Suppressor macrophage (primary cell): Measurements from ENCODE around the gene CHD6.
"Not testable (repeated sequence)": the region's sequence is repeated elsewhere in the genome, so short reads cannot be mapped to it uniquely, and the experiment has no call there.

Experiments
- DNase-seq, 4 experiments: peaks; one replicate each; pipeline ENCODE4 v3.0.0-alpha.2; 2020 to 2022

The CHD6 gene

GRCh38 chr20:41538810-41539596, 79.2 kb downstream of the CHD6 start:
- no peak for DNase-seq

- DNase-seq: no peak
Observed at GRCh38 chr20:41537865-41538264, 80.3 kb downstream of the CHD6 start.

GRCh38 chr20:41535551-41535950, 82.6 kb downstream of the CHD6 start:
- not testable (repeated sequence) for DNase-seq

GRCh38 chr20:41534842-41535241, 83.3 kb downstream of the CHD6 start:
- no peak for DNase-seq

- DNase-seq: no peak
Observed at GRCh38 chr20:41534170-41534569, 84.0 kb downstream of the CHD6 start.

GRCh38 chr20:41533537-41534136, 84.5 kb downstream of the CHD6 start:
- no peak for DNase-seq

GRCh38 chr20:41532935-41533334, 85.2 kb downstream of the CHD6 start:
- DNase-seq: no peak

- DNase-seq: no peak
Observed at GRCh38 chr20:41531518-41532275, 86.5 kb downstream of the CHD6 start.

GRCh38 chr20:41530923-41531322, 87.3 kb downstream of the CHD6 start:
- no peak for DNase-seq

GRCh38 chr20:41526327-41526726, 91.8 kb downstream of the CHD6 start:
- DNase-seq: no peak

- peak; percentile 36 to 69 (median 56) for DNase-seq
Observed at GRCh38 chr20:41524980-41525613, 93.1 kb downstream of the CHD6 start.

- DNase-seq: no peak
Observed at GRCh38 chr20:41523857-41524256, 94.3 kb downstream of the CHD6 start.

DNA sequence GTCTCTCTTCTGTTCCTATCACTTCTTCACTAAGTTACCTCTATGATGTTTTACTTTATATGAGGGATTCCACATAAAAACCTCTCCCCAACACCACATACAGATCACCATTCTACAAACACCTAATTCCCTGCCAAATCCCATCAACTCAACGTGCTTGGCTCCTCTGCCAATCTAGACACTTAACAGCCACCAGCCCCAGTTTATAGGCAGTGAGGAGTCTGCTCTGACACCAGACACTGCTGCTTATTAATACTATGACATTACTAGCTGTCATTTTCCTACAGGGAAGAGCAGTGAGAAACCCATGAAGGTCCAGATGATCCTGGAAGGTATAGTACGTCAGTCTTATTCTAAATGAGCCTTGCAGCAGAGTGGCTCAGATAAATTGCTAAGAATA, 104.3 kb downstream of the CHD6 start:
- DNase-seq: no peak

DNA sequence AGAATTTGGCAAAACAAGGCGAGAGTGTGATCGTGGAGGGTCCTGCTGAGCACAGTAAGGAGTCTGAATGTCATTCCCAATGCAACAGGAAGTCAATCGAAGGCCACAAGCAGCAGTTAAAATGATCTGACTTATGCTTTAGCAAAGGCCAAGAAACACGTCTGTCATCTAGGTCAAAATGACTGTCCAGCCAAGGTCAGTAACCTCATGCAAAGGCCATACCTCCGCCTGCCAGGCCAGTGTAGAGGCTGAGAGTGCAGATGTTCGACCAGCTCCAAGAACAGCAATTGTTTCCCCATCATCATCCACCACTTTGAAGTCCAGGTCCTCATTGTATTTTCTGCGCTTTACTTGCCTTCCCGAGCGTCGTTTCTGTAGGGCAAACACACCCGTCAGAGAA, 105.6 kb downstream of the CHD6 start:
- DNase-seq: no peak

GRCh38 chr20:41510847-41511450, 107.2 kb downstream of the CHD6 start:
- DNase-seq: no peak

- no peak for DNase-seq
Observed at GRCh38 chr20:41510224-41510623, 108.0 kb downstream of the CHD6 start.

- DNase-seq: no peak
Observed at GRCh38 chr20:41509316-41510200, 108.6 kb downstream of the CHD6 start.

- DNase-seq: peak; percentile 7 to 39 (median 34)
Observed at GRCh38 chr20:41508335-41508734, 109.8 kb downstream of the CHD6 start.

GRCh38 chr20:41507851-41508250, 110.3 kb downstream of the CHD6 start:
- DNase-seq: no peak

GRCh38 chr20:41507436-41507835, 110.7 kb downstream of the CHD6 start:
- no peak for DNase-seq

- DNase-seq: no peak
Observed at GRCh38 chr20:41506192-41506915, 111.8 kb downstream of the CHD6 start.
